ENCODE results near the gene ZBTB32.

DNA sequence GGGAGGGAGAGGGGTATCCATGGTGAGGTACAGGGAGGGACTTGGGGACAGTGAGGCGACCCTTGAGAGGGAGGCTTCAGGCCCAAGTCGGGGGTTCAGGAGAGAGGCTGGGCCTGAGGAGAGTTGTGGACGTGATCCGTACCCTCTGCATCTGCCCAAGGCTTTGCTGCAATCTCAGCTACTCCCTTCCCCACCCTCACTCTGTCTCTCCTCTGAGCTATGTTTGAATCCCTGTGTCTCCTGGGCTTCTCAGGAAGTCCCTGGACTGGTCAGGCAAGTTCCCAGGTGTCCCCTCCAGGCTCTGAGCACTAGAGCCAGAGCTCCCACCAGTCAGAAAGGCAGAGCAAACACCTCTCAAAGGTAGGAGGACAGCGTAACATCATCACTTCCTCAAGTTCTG, 45.8 kb downstream of the ZBTB32 start:
- no peak for TF ChIP-seq CTCF (IDR thresholded peaks at IDR 0.05)
- TF ChIP-seq POLR2A (IDR thresholded peaks at IDR 0.05), result no peak
- TF ChIP-seq POLR2AphosphoS5 (IDR thresholded peaks at IDR 0.05), result no peak
